Stimulated activated CD8-positive, alpha-beta memory T cell treated with anti-CD3 and anti-CD28 coated beads, Interleukin-12 subunit alpha, Interleukin-12 subunit beta, amount 100 ng/mL, for 4 hours (primary cell): Measurements from ENCODE around the gene VPS8.

Experiments
- DNase-seq: peaks from one replicate; pipeline ENCODE4 v3.0.0-alpha.2; 2020; ENCODE audit warnings: low read depth

Gene VPS8

DNA sequence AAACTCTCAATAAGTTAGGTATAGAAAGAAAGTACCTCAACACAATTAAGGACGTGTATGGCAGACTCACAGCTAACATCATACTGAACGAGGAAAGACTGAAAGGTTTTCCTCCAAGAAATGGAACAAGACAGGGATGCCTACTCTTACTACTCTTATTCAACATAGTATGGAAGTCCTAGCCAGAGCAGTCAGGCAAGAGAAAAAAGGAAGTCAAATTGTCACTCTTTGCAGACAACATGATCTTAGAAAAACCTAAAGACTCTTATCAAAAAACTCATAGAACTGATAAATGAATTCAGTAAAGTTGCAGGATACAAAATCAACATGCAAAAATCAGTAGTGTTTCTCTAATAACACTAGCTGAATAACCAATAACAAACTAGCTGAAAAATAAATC, 244.9 kb downstream of the VPS8 start:
- DNase-seq: no peak

DNA sequence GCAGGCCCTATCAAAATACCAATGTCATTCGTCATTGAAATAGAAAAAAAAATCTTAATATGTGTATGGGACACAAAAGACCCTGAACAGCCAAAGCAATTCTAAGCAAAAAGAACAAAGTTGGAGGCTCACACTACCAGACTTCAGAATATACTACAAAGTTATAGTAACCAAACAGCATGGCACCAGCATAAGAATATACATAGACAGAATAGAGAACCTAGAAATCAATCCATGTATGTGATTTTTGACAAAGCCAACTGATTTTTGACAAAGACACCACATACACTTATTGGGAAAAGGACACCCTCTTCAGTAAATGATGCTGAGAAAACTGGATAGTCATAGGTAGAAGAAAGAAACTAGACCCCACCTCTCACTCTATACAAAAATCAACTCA, 245.9 kb downstream of the VPS8 start:
- no peak for DNase-seq

DNA sequence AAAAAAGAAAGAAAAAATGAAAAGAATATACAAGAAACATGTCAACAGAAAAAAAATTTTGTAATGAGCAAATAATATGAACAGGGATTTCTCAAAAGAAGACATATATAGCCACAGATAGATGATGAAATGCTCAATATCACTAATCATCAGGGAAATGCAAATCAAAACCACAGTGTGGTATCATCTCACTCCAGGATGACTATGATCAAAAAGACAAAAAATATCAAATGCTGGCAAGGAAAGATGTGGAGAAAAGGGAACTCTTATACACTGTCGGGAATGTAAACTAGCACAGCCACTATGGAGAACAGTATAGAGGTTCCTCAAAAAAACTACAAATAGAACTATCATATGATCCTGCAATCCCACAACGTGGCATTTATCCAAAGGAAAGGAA, 246.8 kb downstream of the VPS8 start:
- DNase-seq: no peak

DNA sequence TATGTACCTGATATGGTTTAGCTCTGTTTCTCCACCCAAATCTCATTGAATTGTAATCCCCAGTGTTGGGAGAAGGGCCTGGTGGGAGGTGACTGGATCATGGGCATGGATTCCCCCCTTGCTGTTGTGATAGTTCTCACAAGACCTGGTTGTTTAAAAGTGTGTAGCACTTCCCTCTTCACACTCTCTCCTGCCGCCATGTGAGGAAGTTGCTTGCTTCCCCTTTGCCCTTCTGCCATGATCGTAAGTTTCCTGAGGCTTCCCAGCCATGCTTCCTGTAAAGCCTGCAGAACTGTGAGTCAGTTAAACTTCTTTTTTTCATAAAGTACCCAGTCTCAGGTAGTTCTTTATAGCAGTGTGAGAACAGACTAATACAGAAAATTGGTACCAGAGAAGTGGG, 247.8 kb downstream of the VPS8 start:
- DNase-seq: no peak

DNA sequence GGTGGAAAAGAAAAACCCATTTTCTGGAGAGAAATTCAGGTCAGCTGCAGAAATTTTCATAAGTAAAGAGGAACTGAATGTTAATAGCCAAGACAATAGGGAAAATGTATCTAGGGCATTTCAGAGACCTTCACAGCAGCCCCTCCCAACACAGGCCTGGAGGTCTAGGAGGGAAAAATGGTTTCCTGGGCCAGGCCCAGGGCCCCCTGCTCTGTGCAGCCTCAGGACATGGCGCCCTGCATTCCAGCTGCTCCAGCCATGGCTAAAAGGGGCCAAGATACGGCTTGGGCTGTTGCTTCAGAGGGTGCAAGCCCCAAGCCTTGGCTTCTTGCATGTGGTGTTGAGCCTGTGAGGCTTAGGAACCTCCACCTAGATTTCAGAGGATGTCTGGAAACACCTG, 248.7 kb downstream of the VPS8 start:
- no peak for DNase-seq

DNA sequence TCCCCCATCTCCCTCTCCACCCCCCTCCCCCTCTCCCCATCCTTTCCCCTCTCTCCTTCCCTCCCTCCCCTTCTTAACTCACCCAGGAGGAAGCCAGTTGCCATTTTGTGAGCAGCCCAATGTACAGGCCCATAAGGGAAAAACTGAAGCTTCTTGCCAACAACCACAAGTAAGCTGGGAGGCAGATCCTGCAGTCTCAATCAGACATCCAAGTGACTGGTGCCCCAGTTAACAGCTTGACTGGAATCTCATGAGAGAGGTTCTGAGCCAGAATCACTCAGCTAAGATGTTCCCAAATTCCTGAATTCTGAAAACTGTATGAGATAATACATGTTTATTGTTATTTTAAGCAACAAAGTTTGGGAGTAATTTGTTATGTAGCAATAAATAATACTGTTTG, 250.2 kb downstream of the VPS8 start:
- no peak for DNase-seq

DNA sequence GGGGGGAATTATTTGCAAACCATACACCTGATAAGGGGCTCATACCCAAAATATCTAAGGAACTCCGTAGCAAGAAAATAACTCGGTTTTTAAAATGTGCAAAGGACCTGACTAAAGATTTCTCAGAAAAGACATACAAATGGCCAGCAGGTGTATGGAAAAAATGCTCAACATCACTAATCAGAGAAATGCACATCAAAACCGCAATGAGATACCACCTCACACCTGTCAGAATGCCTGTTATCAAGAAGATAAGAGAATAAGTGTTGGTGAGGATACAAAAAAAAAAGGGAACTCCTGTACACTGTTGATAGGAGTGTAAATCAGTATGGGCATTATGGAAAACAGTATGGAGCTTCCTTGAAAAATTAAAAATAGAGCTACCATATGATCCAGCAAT, 251.5 kb downstream of the VPS8 start:
- no peak for DNase-seq

DNA sequence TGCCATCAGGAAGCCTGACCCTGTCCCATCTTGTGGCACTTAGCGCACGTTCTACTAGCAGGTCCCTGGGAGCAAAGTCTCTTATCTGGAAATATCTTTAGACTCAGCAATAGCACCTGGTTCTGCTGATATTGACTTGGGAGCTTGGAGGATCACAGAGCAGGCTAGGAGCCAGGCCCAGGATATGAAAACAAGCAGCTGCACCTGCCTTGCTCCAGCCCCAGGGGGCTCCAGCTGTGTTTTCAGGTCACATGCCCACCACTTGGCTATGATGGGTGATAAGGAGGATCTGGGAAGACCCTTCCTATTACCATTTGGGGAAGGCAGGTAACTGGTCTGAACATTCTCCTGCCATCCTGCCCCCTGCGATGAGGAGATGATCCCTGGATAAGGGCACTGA, 253.1 kb downstream of the VPS8 start:
- no peak for DNase-seq

DNA sequence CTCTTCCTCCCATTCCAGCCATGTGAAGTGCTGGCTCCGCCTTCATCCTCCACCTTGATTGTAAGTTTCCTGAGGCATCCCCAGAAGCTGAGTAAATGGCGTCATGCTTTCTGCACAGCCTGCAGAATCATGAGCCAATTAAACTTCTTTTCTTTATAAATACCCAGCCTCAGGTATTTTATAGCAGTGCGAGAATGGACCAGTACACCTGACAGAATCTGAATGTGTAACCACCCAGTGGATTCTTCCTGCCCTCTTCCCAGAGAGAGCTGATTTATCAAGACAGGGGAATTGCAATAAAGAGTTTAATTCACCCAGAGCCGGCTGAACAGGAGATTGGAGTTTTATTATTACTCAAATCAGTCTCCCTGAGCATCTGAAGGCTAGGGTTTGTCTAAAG, 254.3 kb downstream of the VPS8 start:
- no peak for DNase-seq

DNA sequence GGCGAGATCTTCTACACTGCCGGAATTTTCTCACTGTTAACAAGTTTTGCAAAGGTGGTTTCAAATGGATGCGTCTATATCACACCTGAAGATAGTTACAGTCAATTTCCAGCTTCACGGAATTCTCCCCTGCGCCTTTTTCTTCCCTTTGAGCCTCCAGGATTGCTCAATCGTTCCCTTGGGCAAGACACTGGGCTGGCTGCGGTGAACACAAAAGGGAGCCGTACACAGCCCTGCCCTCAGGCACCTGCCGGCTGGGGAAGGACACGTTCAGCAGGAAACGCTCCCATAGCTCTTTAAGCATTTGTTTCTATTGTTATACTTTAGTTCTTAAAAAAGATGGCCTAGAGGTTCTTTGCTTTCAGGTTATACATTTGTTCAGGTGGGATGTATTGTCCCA, 255.2 kb downstream of the VPS8 start:
- no peak for DNase-seq

DNA sequence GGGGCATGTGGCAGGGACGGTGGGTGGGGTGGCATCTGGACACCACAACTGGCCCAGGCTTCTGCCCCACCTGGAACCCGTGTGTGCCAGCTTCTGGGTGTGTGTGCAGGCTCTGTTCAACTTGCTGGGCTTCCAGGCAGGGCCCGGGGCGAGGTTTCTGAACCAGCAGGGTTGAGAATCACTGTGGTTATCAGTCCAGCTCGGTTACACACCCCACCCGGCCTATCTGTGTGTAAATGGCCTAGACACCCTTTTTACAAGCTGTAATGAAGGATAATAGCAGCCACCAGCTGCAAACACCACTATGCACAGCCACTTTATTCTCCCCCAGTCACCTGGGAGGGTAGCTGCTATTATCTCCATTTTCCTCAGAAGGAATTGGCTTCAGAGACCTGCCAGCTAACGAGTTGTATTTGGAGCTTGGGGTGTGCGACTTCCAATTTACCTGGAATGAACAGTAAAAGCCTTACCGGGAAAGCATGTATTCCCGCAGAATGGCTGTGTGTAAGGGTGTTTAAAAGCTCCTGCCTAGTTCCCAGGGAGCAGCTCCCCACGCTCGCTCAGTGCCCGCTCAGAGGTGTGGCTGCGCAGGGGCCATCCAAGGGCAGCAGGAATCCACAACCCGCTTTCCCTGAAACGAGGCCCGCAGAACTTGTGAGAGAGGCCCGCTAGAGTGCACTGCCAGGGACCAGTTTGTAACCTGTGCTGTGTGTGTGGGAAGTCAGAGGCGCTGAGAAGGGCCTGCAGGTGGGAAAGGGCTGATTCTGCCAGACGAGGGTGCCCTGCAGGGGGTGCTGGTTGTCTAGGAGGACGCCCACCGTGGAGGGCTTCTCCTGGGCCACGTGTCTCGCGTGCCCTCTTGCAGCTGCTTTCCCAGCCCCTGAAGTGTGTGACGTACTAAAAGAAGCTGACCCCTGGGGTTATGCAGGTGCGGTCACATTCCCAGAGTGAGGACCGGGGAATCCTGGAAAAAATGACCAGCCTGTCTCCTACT, 257.4 kb downstream of the VPS8 start:
- DNase-seq: no peak

DNA sequence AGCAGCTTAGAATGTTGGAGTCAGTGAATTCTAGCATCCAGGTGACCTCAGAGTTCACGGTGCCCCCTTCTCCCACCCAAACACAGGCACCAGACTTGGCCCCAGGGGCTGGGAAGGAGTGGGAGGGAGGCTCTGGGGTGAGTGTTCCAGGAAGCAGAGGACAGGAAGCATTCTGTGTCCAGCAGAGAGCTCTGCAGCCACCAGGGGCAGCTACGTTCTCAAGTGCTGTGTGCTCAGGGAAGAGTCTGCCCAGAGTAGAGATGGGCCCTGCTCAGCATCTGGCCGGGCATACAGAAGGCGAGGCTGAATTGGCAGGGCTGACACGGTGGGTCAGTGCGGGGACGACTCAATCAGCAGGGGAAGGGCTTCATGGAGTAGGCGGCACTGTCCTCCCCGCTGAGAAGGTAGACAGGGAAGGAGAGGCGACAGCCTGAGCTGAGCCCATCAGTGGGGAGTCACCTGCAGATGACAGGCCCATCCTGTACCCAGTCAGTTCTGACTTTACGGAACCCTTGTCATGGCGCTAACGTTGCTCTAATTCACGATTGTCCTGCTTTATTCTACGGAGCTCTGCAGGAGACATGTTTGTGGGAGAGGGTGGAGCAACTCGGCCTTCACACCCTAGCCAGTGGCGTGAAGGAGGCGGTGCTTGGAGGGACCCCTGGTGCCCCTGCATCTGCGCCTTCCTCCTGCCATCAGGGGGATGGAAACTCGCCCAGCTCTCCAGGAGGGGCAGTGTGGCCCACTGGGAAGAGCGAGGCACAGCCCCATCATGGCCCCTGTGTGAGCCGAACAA, 258.7 kb downstream of the VPS8 start:
- no peak for DNase-seq

DNA sequence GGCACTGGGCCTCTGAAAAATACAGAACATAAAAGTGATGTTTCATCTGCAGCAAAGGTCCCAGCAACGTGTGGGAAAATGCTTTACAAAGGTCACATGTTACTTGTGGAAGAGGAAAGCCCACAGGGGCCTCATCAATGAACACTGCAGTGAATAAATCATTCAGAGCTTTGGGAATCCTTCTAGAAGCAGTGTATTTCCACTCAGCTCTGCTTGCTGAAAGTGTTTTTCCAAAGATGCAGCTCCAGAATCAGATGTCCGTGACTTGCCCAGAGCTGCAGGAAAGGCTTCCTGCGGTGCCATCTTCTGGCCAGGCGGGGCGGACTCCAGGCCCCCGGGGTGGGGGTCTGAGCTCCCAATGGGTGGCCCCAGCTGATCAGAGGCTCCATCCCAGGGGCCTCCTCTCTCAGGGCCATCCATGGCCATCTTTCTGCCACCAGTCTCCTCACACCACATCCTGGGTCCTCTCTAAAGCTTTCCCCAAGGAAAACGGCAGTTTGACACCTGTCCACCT, 259.4 kb downstream of the VPS8 start:
- no peak for DNase-seq

DNA sequence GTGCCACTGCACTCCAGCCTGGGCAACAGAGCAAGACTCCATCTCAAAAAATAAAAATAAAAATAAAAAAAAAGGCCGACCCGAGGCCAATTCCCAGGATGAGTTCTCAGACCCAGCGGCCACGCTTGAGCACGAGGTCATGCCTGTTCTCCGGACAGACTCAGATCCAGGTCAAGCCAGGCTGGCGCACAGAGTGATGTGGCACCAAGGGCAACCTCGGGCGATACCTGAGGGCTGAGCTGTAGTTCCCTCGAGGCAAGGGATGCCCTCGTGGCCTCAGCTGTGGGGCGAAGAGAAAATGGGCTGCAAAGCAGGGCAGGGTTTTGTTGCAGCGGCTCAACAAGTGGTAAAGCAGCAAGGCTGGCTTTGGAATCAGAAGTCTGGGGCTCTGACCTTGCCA, 263.6 kb downstream of the VPS8 start:
- no peak for DNase-seq

DNA sequence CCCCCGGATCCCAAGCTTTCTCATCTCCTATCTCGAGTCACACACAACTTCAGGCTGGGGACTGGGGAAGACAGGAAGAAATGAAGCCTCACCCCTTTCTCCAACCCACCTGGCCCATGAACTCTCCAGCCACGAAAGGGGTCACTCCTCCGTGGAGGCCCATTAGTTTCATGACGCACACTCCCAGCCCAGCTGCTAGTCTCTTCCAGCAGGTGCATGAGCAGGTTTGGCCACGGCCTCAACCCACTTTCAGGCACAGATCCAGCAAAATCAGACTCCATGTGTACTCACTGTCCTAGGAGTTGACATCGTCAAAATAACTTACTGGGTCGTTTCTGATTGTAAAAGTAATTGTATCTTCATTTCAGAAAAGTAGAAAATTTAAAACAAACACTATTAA, 264.3 kb downstream of the VPS8 start:
- DNase-seq: no peak

DNA sequence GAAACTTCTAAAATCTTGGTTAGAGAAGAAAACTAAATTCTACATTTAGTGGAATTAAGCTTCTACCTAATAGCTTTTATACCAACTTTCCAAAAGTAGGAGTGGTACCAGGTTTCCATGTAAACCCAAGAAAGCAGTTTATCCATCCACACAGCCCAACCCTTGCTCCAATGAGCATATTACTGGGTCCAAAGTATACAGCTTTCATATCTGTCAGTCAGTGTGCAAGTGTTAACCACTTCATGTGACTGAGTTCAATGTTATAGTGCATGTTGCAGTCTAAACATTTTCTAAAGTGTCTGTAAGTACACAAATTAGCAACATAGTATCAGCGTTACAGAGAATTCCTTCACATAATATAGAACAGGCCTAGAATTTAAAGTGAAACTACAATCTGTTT, 267.7 kb downstream of the VPS8 start:
- DNase-seq: no peak

DNA sequence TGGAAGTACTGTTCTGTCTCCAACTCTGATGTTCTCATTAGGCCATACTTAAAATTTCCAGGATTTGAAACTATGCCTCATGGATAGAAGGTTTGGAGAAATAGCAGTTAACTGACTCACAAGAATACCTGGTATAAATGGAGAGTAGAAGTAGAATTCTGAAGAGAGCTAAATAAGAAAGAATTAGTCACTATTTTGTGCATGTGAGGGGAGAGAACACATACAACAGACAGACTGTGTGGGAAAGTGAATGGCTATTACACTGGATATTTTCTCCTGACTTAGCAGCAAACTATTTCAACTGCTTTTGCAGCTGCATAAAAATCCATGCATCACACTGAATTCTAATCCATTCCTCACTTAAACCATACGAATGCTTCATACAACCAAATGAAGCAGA, 269.6 kb downstream of the VPS8 start:
- no peak for DNase-seq

DNA sequence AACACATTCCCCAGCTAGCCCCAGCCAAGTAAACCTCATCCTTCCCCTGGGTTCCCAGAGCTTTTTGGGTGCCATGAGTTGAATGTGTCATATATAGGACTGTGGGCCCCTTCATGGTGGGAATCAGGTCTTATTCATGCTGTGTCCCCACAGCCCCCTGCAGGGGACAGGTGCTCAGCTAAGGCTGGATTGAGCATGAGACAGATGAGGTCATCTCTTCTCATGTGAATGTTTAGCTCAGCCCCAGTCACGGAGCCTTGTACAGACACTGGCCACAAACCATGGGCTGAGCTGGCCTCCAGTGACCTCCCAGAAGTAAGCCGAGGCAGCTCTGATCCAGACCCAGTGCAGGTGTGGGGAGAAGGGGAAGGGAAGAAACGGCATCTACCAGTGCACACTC, 270.2 kb downstream of the VPS8 start:
- DNase-seq: no peak

DNA sequence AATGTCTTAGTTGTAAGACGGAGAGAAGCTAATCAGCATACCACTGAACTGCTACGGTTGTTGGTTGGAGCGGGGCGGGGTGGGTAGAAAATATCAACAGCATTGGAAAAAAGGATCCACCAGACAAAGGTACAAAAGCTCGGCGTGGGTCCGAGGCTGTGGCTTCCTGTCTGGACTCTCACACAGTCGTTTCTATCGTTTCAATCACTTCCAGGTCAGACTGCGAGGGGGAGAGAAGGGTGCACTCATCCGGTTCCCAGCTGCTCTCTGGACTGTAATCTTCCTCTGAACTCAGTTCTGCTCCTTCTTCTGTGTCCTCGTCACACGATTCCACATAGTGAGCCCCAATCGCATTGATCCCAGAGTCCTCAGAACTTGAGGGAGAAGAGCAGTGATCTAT, 270.9 kb downstream of the VPS8 start:
- no peak for DNase-seq

DNA sequence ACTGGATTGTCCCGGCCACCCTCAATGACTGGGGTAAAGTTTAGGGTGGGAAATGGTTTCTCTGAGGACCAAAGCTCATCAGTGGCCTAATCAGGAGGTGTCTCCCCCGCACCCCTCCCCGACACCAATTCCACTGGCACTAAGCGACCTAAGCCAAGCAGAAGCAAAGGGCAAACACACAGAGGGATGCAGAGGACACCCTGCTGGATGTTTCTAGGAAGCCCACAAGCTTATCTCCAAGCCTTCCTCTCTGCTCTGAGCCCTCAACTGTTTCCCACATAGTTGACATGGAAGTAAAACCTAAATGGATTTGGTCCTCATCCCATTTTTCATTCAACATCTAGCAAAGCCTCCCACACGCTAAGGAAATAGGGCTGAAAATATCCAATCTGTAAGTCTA, 272.4 kb downstream of the VPS8 start:
- no peak for DNase-seq

DNA sequence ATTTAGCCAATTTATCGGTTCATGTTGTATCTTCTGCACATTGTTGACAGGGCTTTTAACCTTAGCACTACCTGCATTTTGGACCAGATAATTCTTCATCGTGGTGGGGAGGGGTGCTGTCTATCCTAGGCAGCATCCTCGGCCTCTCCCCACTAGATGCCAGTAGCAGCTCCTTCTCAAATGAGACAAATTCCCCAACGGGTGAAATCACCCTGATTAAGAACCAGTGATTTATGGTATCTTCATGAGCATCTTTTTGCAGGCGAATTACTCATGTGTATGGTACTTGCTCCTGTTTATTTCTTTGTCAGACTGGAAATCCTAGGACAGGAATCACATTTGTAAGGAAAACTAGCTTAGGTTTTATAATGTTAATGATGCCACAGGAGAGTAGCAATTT, 272.9 kb downstream of the VPS8 start:
- DNase-seq: no peak

DNA sequence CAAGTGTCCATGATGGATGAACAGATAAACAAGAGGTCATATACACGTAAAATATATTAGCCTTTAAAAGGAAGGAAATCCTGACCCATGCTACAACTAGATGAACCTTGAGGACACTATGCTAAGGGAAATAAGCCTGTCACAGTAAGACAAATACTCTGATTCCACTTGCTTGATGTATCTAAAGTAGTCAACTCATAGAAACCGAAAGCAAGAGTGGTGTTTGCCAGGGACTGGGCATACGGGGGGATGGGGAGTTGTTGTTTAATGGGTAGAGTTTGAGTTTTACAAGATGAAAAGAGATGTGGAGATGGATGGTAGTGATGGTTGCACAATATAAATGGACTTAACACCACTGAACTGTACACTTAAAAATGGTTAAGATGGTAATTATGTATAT, 275.5 kb downstream of the VPS8 start:
- DNase-seq: no peak

DNA sequence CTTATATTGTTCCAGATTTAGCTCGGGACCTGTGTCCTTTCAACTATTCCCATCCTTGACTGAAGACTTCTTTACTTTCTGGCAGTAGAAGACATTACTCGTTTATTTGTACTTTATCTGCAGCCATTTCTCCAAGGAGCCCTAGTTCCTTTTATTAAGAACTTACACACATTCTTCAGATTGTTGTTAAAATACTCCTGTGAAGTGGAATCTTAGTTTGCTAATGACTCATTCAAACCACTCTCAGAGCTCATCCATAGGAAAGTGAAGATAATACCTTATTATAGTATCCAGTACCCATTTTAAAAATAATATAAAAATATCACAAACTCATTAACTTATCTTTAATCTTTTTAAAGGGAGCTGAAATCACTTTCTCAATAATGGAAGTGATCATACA, 277.4 kb downstream of the VPS8 start:
- DNase-seq: no peak
